GM18505 (cell line): ENCODE measurements around the gene CRTC2.

Source experiments
- ATAC-seq: cut with Tn5 transposase; IDR thresholded peaks from one replicate; pipeline ENCODE4 v1.9.1; 2021; ENCODE audit not compliant: unreplicated experiment
- POLR2A ChIP-seq: IDR thresholded peaks from 4 replicates; pipeline ENCODE4 v1.6.1; 2011; ENCODE audit warnings: borderline replicate concordance; ENCODE audit not compliant: insufficient read depth, insufficient read length; ENCODE audit errors: extremely low read depth

CRTC2 gene

GRCh38 chr1:153967107-153967999 lies 8.9 kb upstream of the CRTC2 start, which contains the start of gene CREB3L4:
Gene CREB3L4, plus strand, starts transcription at chr1:153967902. Its CDS starts 624 bp downstream, at chr1:153968526.
- peak; percentile 59 for ATAC-seq
- TF ChIP-seq POLR2A: peak; percentile 84

GRCh38 chr1:153963850-153964331 lies 5.5 kb upstream of the CRTC2 start:
- no peak for ATAC-seq
- peak; percentile 6 for TF ChIP-seq POLR2A

GRCh38 chr1:153963030-153963849 lies 4.8 kb upstream of the CRTC2 start, which contains the start of gene SLC39A1:
Gene SLC39A1, minus strand, starts transcription at chr1:153963537. Its CDS starts 822 bp downstream, at chr1:153962715.
- TF ChIP-seq POLR2A: peak; percentile 73
- ATAC-seq: peak; percentile 43

GRCh38 chr1:153962088-153963029 lies 3.9 kb upstream of the CRTC2 start:
- TF ChIP-seq POLR2A: peak; percentile 25
- ATAC-seq: no peak

- no peak for TF ChIP-seq POLR2A
- no peak for ATAC-seq
Measured at GRCh38 chr1:153961421-153961820, 3.0 kb upstream of the CRTC2 start.

- no peak for TF ChIP-seq POLR2A
- ATAC-seq: no peak
Measured at GRCh38 chr1:153960206-153960605, 1.8 kb upstream of the CRTC2 start.

GRCh38 chr1:153959454-153959853 lies 1.0 kb upstream of the CRTC2 start:
- no peak for ATAC-seq
- TF ChIP-seq POLR2A: no peak

GRCh38 chr1:153958961-153959260 lies 499 bp upstream of the CRTC2 start:
- no peak for ATAC-seq
- no peak for TF ChIP-seq POLR2A

GRCh38 chr1:153957744-153958110 lies 685 bp downstream of the CRTC2 start:
- peak; percentile 70 for TF ChIP-seq POLR2A
- peak; percentile 6 for ATAC-seq

GRCh38 chr1:153956997-153957715 lies 1.3 kb downstream of the CRTC2 start:
- ATAC-seq: no peak
- no peak for TF ChIP-seq POLR2A

- TF ChIP-seq POLR2A: no peak
- no peak for ATAC-seq
Measured at GRCh38 chr1:153954826-153955225, 3.6 kb downstream of the CRTC2 start.

- ATAC-seq: no peak
- TF ChIP-seq POLR2A: no peak
Measured at GRCh38 chr1:153953859-153954365, 4.5 kb downstream of the CRTC2 start.
